ENCODE measurements around the gene IL17REL. TPM values are rescaled to one million over a fixed set of nuclear protein-coding genes. Genes with fewer than 3 reads are reported as not detected.

IL17REL gene
- total and polyA plus RNA-seq, 2 of the 13 experiments (the other 11 are each of a cell fraction or from before 2014, with no cell fraction given) = not detected

DNA sequence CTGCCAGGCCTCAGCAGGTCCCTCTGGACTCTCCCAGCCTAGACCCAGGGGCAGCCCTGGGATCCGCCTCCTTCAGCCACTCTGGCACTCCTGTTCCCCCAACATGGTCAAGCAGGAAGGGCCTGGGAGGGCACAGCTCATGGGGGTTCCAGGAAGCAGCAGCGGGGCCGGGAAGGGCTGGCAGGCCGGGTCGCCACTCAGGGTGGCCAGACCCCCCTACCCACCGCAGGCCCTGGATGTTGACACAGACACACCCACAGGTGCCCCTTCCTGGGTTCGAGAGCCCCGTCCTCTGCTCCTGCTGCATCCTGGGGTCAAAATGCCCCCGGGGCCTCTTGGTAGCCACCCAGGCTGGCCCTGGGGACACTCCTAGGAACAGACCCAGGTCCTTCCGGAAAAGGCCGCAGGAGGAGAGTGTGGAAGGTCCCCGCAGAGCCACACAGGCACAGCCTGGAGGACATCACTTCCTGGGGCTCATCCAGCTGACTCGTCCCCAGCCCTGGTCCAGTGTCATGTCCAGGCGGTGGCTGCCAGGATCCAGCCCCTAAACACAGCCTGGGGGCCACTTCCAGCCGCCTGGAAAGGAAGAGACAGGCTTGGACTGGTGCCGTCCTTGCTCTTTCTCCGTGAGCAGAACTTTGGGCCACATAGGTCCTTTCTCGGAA is 58.8 kb downstream of the IL17REL start:
- DNase-seq (ENCODE audit: low spot score) (no peak), ATAC-seq (no peak), FAIRE-seq (no peak)
- Histone ChIP-seq H3K9me3 (ENCODE audit: low read length) (no peaks in the 10 kb centered on the region), H3K27ac (ENCODE audit: extremely low read length, insufficient read depth, low read length) (no peak overlapping the region), H3K36me3 (replicated peaks in 1 of 2; ENCODE audit: control insufficient read depth in 1 of 2, insufficient read depth in 2 of 2, low read length in 2 of 2) (no peaks in the 10 kb centered on the region), H3K9ac (ENCODE audit: insufficient read depth, low read depth, low read length) (peak overlapping the region; percentile 78), H3K4me1 (ENCODE audit: insufficient read depth, low read length) (peaks cover 95% of the 10 kb centered on the region), H4K20me1 (ENCODE audit: insufficient read depth, low read length) (no peaks in the 10 kb centered on the region), H3K27me3 (ENCODE audit: control insufficient read depth in 1 of 2, insufficient read depth in 2 of 2, low read length in 2 of 2) (no peaks in the 10 kb centered on the region), H3K79me2 (ENCODE audit: insufficient read depth, low read length) (no peaks in the 10 kb centered on the region), H2AFZ (ENCODE audit: low read length) (no peak overlapping the region), H3K4me2 (ENCODE audit: low read depth, low read length) (peak overlapping the region; percentile 81), H3K4me3 (replicated peaks in 1 of 3; ENCODE audit: insufficient read depth in 1 of 3, low read depth in 2 of 3, low read length in 3 of 3) (peak overlapping the region in 1 of 3 experiments; percentile 77; a peak in 1 of 6 replicates)
- whole genome bisulfite sequencing (ENCODE audit: low lambda C conversion rate) = 53% methylated on average over 3 of the region's 18 CpGs
- BruUV-seq (replicated peaks) = no TSS peak
- in situ Hi-C loops (cut with HindIII; ENCODE audit: extremely low pct_ligation_motif_present, low pct_unique_long_range_greater_than_20kb) (no loop called here), intact Hi-C loops (cut with micrococcal nuclease; ENCODE audit: unreplicated experiment) (loop anchor here (2.0 kb wide), 1 partner anchor 23 kb away; no protein-coding TSS in a partner anchor)
- ChIA-PET POLR2A (interaction anchor here (3.0 to 18.6 kb wide), 3 partner anchors 10 to 19 kb away, joined by 22 to 722 read pairs (median 283); partner anchors contain the start of gene PIM3), CTCF (ENCODE audit: low intra/inter-chr PET ratio, low total read pairs) (no interaction called here)
- TF ChIP-seq HCFC1 (IDR thresholded peaks at IDR 0.05; ENCODE audit: low read depth, low read length) = no peak
- TF ChIP-seq RAD21 (CRISPR knock-in tag; IDR thresholded peaks at IDR 0.05) = no peak
- 0 out of 2 replicates have a peak, but pooled peaks have one; percentile 17 for TF ChIP-seq ZNF263 (CRISPR knock-in tag; IDR thresholded peaks at IDR 0.05)
- TF ChIP-seq, protein P1, sequence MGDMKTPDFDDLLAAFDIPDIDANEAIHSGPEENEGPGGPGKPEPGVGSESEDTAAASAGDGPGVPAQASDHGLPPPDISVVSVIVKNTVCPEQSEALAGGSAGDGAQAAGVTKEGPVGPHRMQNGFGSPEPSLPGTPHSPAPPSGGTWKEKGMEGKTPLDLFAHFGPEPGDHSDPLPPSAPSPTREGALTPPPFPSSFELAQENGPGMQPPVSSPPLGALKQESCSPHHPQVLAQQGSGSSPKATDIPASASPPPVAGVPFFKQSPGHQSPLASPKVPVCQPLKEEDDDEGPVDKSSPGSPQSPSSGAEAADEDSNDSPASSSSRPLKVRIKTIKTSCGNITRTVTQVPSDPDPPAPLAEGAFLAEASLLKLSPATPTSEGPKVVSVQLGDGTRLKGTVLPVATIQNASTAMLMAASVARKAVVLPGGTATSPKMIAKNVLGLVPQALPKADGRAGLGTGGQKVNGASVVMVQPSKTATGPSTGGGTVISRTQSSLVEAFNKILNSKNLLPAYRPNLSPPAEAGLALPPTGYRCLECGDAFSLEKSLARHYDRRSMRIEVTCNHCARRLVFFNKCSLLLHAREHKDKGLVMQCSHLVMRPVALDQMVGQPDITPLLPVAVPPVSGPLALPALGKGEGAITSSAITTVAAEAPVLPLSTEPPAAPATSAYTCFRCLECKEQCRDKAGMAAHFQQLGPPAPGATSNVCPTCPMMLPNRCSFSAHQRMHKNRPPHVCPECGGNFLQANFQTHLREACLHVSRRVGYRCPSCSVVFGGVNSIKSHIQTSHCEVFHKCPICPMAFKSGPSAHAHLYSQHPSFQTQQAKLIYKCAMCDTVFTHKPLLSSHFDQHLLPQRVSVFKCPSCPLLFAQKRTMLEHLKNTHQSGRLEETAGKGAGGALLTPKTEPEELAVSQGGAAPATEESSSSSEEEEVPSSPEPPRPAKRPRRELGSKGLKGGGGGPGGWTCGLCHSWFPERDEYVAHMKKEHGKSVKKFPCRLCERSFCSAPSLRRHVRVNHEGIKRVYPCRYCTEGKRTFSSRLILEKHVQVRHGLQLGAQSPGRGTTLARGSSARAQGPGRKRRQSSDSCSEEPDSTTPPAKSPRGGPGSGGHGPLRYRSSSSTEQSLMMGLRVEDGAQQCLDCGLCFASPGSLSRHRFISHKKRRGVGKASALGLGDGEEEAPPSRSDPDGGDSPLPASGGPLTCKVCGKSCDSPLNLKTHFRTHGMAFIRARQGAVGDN (CRISPR knock-in tag; IDR thresholded peaks at IDR 0.05) = peak; percentile 37
- no peak for TF ChIP-seq ATF1 (CRISPR knock-in tag; IDR thresholded peaks at IDR 0.05)
- peak; percentile 72 for TF ChIP-seq SRF (IDR thresholded peaks at IDR 0.05; ENCODE audit: low read depth, low read length)
- TF ChIP-seq UBTF (CRISPR knock-in tag; IDR thresholded peaks at IDR 0.05) = no peak
- no peak for TF ChIP-seq TP53 (CRISPR knock-in tag; conservative IDR thresholded peaks at IDR 0.05)
- TF ChIP-seq FOXK1 (CRISPR knock-in tag; IDR thresholded peaks at IDR 0.05; ENCODE audit: borderline replicate concordance, low read depth) = no peak
- TF ChIP-seq HDAC1 (CRISPR knock-in tag; IDR thresholded peaks at IDR 0.05) = no peak
- TF ChIP-seq ZSCAN21 (CRISPR knock-in tag; IDR thresholded peaks at IDR 0.05; ENCODE audit: borderline replicate concordance) = peak; percentile 38; the same call in 1 of the 2 replicates
- TF ChIP-seq MTA1 (CRISPR knock-in tag; IDR thresholded peaks at IDR 0.05; ENCODE audit: borderline replicate concordance) = no peak
- TF ChIP-seq MED1 (CRISPR knock-in tag; IDR thresholded peaks at IDR 0.05) = 0 out of 2 replicates have a peak, but pooled peaks have one; percentile 12
- TF ChIP-seq, protein P2, sequence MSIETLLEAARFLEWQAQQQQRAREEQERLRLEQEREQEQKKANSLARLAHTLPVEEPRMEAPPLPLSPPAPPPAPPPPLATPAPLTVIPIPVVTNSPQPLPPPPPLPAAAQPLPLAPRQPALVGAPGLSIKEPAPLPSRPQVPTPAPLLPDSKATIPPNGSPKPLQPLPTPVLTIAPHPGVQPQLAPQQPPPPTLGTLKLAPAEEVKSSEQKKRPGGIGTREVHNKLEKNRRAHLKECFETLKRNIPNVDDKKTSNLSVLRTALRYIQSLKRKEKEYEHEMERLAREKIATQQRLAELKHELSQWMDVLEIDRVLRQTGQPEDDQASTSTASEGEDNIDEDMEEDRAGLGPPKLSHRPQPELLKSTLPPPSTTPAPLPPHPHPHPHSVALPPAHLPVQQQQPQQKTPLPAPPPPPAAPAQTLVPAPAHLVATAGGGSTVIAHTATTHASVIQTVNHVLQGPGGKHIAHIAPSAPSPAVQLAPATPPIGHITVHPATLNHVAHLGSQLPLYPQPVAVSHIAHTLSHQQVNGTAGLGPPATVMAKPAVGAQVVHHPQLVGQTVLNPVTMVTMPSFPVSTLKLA (IDR thresholded peaks at IDR 0.05) = no peak
- no peak for TF ChIP-seq ZBTB1 (CRISPR knock-in tag; IDR thresholded peaks at IDR 0.05; ENCODE audit: borderline replicate concordance)
- no peak for TF ChIP-seq ATF7-NPFF (CRISPR knock-in tag; IDR thresholded peaks at IDR 0.05; ENCODE audit: low read depth)
- no peak for TF ChIP-seq IRX3 (CRISPR knock-in tag; IDR thresholded peaks at IDR 0.05; ENCODE audit: borderline replicate concordance, low read depth)

Measured in HepG2 (cell line).